Vagina (tissue), 2 donors: ENCODE results near the gene VMP1. TPM values are rescaled to one million over a fixed set of nuclear protein-coding genes. Genes with fewer than 3 reads are reported as not detected.
A peak's percentile ranks its signal among the peaks of the same experiment; 100 is the strongest.
"Not testable (repeated sequence)": the region's sequence is repeated elsewhere in the genome, so short reads cannot be mapped to it uniquely, and the experiment has no call there.

Experiments used
- DNase-seq, 2 donors: peaks; one replicate each; pipeline ENCODE4 v3.0.0-alpha.2; 2017; ENCODE audit errors: extremely low spot score in 2 of 2
- H3K27ac ChIP-seq: fragments of 200-600 bp; sonication (generic); one replicate; pipeline ENCODE4 v1.5.1; 2019
- H3K27me3 ChIP-seq: fragments of 200-600 bp; sonication (generic); one replicate; pipeline ENCODE4 v1.5.1; 2019
- H3K36me3 ChIP-seq, 2 donors: fragments of 200-600 bp; sonication (generic); one replicate each; pipeline ENCODE4 v1.5.1; 2017 to 2019
- H3K4me1 ChIP-seq: fragments of 200-600 bp; sonication (generic); one replicate; pipeline ENCODE4 v1.5.1; 2019
- H3K4me3 ChIP-seq, 2 donors: fragments of 200-600 bp; sonication (generic); 1 replicate in 1 of 2; 2 replicates in 1 of 2; pipeline ENCODE4 v1.5.1; 2016 to 2019
- H3K9me3 ChIP-seq: fragments of 200-600 bp; sonication (generic); one replicate; pipeline ENCODE4 v1.5.1; 2019
- CTCF ChIP-seq, 3 experiments: fragments of 450-650 bp in 2 of 3; fragments of 200-600 bp in 1 of 3; sonication (generic) in 1 of 3; IDR thresholded peaks; one replicate each; pipeline ENCODE4 v1.5.1; 2017 to 2019; ENCODE audit warnings: antibody characterized with exemption in 3 of 3, mild to moderate bottlenecking in 2 of 3, moderate library complexity in 2 of 3
- POLR2A ChIP-seq, 2 donors: fragments of 450-650 bp; IDR thresholded peaks; one replicate each; pipeline ENCODE4 v1.6.1; 2017; ENCODE audit warnings: antibody characterized with exemption in 2 of 2, mild to moderate bottlenecking in 2 of 2, moderate library complexity in 2 of 2
- POLR2AphosphoS5 ChIP-seq, 2 donors: sonication (generic); formaldehyde crosslinking; IDR thresholded peaks; one replicate each; pipeline ENCODE4 v1.9.0; 2017; ENCODE audit warnings: antibody characterized with exemption in 2 of 2, mild to moderate bottlenecking in 2 of 2, low read depth in 1 of 2; ENCODE audit not compliant: insufficient read depth in 1 of 2
- intact Hi-C: fragments of 100-400 bp; cut with DNase I; formaldehyde crosslinking; loops from one replicate; pipeline ENCODE4 v1.15.1; 2023
- total RNA-seq: library from RNA; depleted of rRNA; stranded (reverse); fragments of >200 nt; gene quantifications from one replicate; pipeline ENCODE4 v1.2.3, GENCODE V29; 2016

VMP1 gene
- total RNA-seq, 1 donor from 2014 or later = 380 TPM

GRCh38 chr17:59827721-59828477 lies 120.4 kb downstream of the VMP1 start:
- H3K9me3 ChIP-seq = no peaks in the 10 kb centered on the region
- peaks cover 62% of the 10 kb centered on the region for H3K4me1 ChIP-seq
- peak overlapping the region; percentile 81 for H3K27ac ChIP-seq
- TF ChIP-seq POLR2AphosphoS5 (IDR thresholded peaks at IDR 0.05; ENCODE audit: insufficient read depth in 1 of 2, low read depth in 1 of 2) (no peak), POLR2A (IDR thresholded peaks at IDR 0.05) (no peak)
- DNase-seq = no peak
- no peaks in the 10 kb centered on the region for H3K27me3 ChIP-seq
- H3K36me3 ChIP-seq = no peaks in the 10 kb centered on the region
- intact Hi-C loops = loop anchor here (5.0 kb wide), 1 partner anchor 41 kb away; no protein-coding TSS in a partner anchor
- H3K4me3 ChIP-seq = no peak overlapping the region

- H3K4me3 ChIP-seq = no peak overlapping the region
- intact Hi-C loops = loop anchor here (5.0 kb wide), 1 partner anchor 41 kb away; no protein-coding TSS in a partner anchor
- H3K4me1 ChIP-seq = peaks cover 62% of the 10 kb centered on the region
- no peak for TF ChIP-seq CTCF (IDR thresholded peaks at IDR 0.05)
- no peak for TF ChIP-seq POLR2AphosphoS5 (IDR thresholded peaks at IDR 0.05; ENCODE audit: insufficient read depth in 1 of 2, low read depth in 1 of 2)
- no peak for TF ChIP-seq POLR2A (IDR thresholded peaks at IDR 0.05)
- peak overlapping the region; percentile 78 for H3K27ac ChIP-seq
- no peaks in the 10 kb centered on the region for H3K9me3 ChIP-seq
- H3K27me3 ChIP-seq = no peaks in the 10 kb centered on the region
- no peaks in the 10 kb centered on the region for H3K36me3 ChIP-seq
- no peak for DNase-seq
Observed at GRCh38 chr17:59828478-59828760, 121.0 kb downstream of the VMP1 start.

GRCh38 chr17:59828819-59829216 lies 121.4 kb downstream of the VMP1 start:
- H3K4me1 ChIP-seq = peaks cover 62% of the 10 kb centered on the region
- DNase-seq, H3K36me3 ChIP-seq, H3K9me3 ChIP-seq, H3K27me3 ChIP-seq: not testable (repeated sequence)
- intact Hi-C loops = loop anchor here (5.0 kb wide), 1 partner anchor 42 kb away; no protein-coding TSS in a partner anchor
- H3K4me3 ChIP-seq = peak overlapping the region in 1 of 2 donors; percentile 7
- peak overlapping the region; percentile 78 for H3K27ac ChIP-seq

GRCh38 chr17:59829217-59830006 lies 122.0 kb downstream of the VMP1 start:
- intact Hi-C loops = loop anchor here (5.0 kb wide), 1 partner anchor 42 kb away; no protein-coding TSS in a partner anchor
- DNase-seq = no peak

GRCh38 chr17:59830007-59830630 lies 122.7 kb downstream of the VMP1 start:
- intact Hi-C loops = no loop called here
- H3K4me1 ChIP-seq = peaks cover 62% of the 10 kb centered on the region
- TF ChIP-seq POLR2A (IDR thresholded peaks at IDR 0.05) = no peak
- TF ChIP-seq CTCF (IDR thresholded peaks at IDR 0.05) = no peak
- no peak for TF ChIP-seq POLR2AphosphoS5 (IDR thresholded peaks at IDR 0.05; ENCODE audit: insufficient read depth in 1 of 2, low read depth in 1 of 2)
- H3K27me3 ChIP-seq = no peaks in the 10 kb centered on the region
- peak overlapping the region; percentile 78 for H3K27ac ChIP-seq
- no peak for DNase-seq
- H3K4me3 ChIP-seq = no peak overlapping the region
- H3K36me3 ChIP-seq = no peaks in the 10 kb centered on the region
- H3K9me3 ChIP-seq = no peaks in the 10 kb centered on the region

More at GRCh38 chr17:59829217-59830006, 122.0 kb downstream of the VMP1 start:
- Histone ChIP-seq H3K27ac (peak overlapping the region; percentile 78), H3K4me3 (peak overlapping the region in 1 of 2 donors; percentile 7), H3K27me3 (no peaks in the 10 kb centered on the region), H3K4me1 (peaks cover 62% of the 10 kb centered on the region), H3K9me3 (no peaks in the 10 kb centered on the region), H3K36me3 (no peaks in the 10 kb centered on the region)
- TF ChIP-seq POLR2AphosphoS5 (IDR thresholded peaks at IDR 0.05; ENCODE audit: insufficient read depth in 1 of 2, low read depth in 1 of 2) (peak; percentile 20 to 75), CTCF (IDR thresholded peaks at IDR 0.05) (no peak)
